Aorta (tissue), 5 donors: ENCODE results near the gene OR5J2. TPM values are rescaled to one million over a fixed set of nuclear protein-coding genes. Genes with fewer than 3 reads are reported as not detected.
"Not testable (repeated sequence)": the region's sequence is repeated elsewhere in the genome, so short reads cannot be mapped to it uniquely, and the experiment has no call there.

Experiments
- ATAC-seq: fragments of 200-7000 bp; cut with Tn5 transposase; one replicate; pipeline ENCODE4 v1.9.1; 2022; ENCODE audit warnings: moderate library complexity; ENCODE audit not compliant: low FRiP score
- DNase-seq, 2 donors: peaks; one replicate each; pipeline ENCODE4 v3.0.0-alpha.2; 2020
- H3K27ac ChIP-seq, 2 donors: one replicate each; pipeline ENCODE4 v1.5.1; 2013; ENCODE audit warnings: low read length in 2 of 2, mild to moderate bottlenecking in 2 of 2, moderate library complexity in 2 of 2, control low read depth in 1 of 2, inconsistent platforms in 1 of 2, low read depth in 1 of 2
- H3K27me3 ChIP-seq, 2 donors: one replicate each; pipeline ENCODE4 v1.6.1; 2013; ENCODE audit warnings: control low read depth in 1 of 2, low read length in 1 of 2, mild to moderate bottlenecking in 1 of 2, moderate library complexity in 1 of 2; ENCODE audit not compliant: insufficient read depth in 2 of 2, control insufficient read depth in 1 of 2
- H3K36me3 ChIP-seq, 2 donors: one replicate each; pipeline ENCODE4 v1.6.1; 2013; ENCODE audit warnings: control low read depth in 1 of 2, low read length in 1 of 2, mild to moderate bottlenecking in 1 of 2; ENCODE audit not compliant: insufficient read depth in 2 of 2, control insufficient read depth in 1 of 2
- H3K4me1 ChIP-seq, 2 donors: one replicate each; pipeline ENCODE4 v1.6.1; 2013; ENCODE audit warnings: low read length in 2 of 2, control low read depth in 1 of 2, mild to moderate bottlenecking in 1 of 2, moderate library complexity in 1 of 2; ENCODE audit not compliant: insufficient read depth in 2 of 2, control insufficient read depth in 1 of 2
- H3K4me3 ChIP-seq, 2 donors: one replicate each; pipeline ENCODE4 v1.5.1; 2013; ENCODE audit warnings: low read length in 2 of 2, control low read depth in 1 of 2, mild to moderate bottlenecking in 1 of 2
- H3K9me3 ChIP-seq: one replicate; pipeline ENCODE4 v1.6.1; 2013; ENCODE audit warnings: mild to moderate bottlenecking, low read length; ENCODE audit not compliant: control insufficient read depth
- WGBS, 2 donors: extraction: QIAGEN DNeasy Blood & Tissue Kit; methylation state at CpG; one replicate each; pipeline ENCODE4 v1.1.7; 2013; 5-methylcytosine and 5-hydroxymethylcytosine counted together
- intact Hi-C, 2 donors: fragments of 100-400 bp; cut with DNase I; formaldehyde crosslinking; loops; one replicate each; pipeline versions ENCODE4 v1.14.2 to v1.15.0; 2022
- long read RNA-seq, 2 donors: library from polyadenylated mRNA; unstranded; transcript quantifications; one replicate each; pipeline ENCODE4 v2.0.0, GENCODE V29; 2020 to 2021
- polyA plus RNA-seq, 2 donors: library from polyadenylated mRNA; stranded (reverse); fragments of 200-250 nt; gene quantifications; one replicate each; pipeline ENCODE4 v1.2.3, GENCODE V29; 2013
- total RNA-seq, 2 donors: library from RNA; stranded (reverse); fragmentation: NEBNext Ultra II Directional; extraction: Animal tissue kit (Norgen Biotek cat#: 25700); gene quantifications; one replicate each; pipeline ENCODE4 v1.2.1, GENCODE V29; 2021
- donor health status: healthy with polysubstance abuse.
- donor health status: Bipolar disorder and iron deficiency.
- donor health status: DM: no; HTN: no; CAD: no.
- donor health status: DM: no; HTN: no; CAD: no.
- donor health status: DM: yes; HTN: yes; CAD: no.

OR5J2 gene
- total RNA-seq, result not detected
- not detected for polyA plus RNA-seq
- long read RNA-seq, donor 1, result 0 reads
- long read RNA-seq, donor 2, result 0 reads

DNA sequence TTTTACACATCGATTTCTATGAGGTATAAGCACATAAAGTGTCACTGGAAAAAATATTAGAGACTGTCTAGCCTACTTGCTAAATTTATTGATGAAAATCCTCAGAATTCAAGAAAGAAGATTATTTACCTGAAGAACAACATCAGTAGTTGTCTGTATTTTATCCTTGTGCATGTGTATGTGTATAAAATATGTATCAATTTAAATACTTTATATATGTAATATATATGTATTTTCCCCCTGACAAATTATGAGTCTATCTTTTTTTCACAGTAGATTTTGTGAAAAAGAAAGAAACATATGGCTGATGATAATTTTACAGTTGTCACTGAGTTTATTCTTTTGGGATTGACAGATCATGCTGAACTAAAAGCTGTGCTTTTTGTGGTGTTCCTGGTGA, at the start of gene OR5J2:
Gene OR5J2, plus strand, starts transcription at position 301 of the 400 bp plus-strand sequence. Its CDS starts 0 bp downstream, at position 301.
- intact Hi-C loops, result no loop called here
- Histone ChIP-seq H3K36me3 (no peaks in the 10 kb centered on the region), H3K27me3 (no peaks in the 10 kb centered on the region), H3K4me3 (no peak within 1 kb of the TSS), H3K27ac (no peak within 1 kb of the TSS), H3K4me1 (no peaks in the 10 kb centered on the region), H3K9me3 (peaks cover 3% of the 10 kb centered on the region)
- WGBS, 2 donors, result 70 to 74% methylated on average over 1 of the region's 1 CpG
- no peak for ATAC-seq
- DNase-seq, result no peak

DNA sequence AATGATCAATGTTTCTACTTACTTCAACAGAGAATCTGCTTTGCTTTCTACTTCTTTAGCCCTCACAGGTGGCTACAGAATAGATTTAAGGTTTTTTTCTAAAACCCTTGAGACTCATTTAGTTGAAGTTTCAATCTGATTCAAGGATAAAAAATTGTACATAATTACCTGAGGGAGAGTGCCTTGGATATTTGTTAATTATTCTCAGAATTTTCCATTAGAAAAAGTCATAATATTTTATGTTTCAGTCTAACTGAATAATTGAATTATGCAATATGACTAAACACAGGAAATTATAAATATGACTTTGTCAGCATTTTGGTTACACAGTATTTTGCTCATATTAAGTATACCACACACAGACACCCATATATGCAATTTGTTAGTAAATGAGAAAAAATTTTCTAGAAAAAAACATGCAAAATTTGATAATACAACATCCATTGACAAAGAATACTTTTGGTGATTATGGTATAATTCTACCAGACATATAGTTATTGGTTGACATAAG, 36.2 kb upstream of the OR5J2 start, which contains the start of gene OR8J3:
Gene OR8J3, minus strand, starts transcription at position 51 of the 511 bp plus-strand sequence. CDS start 2,483 bp downstream, outside the sequence.
- Histone ChIP-seq H3K9me3 (no peaks in the 10 kb centered on the region), H3K4me1 (no peaks in the 10 kb centered on the region), H3K27me3 (no peaks in the 10 kb centered on the region), H3K4me3 (no peak within 1 kb of the TSS), H3K27ac (no peak within 1 kb of the TSS), H3K36me3 (no peaks in the 10 kb centered on the region)
- DNase-seq, result no peak
- intact Hi-C loops, result no loop called here
- no peak for ATAC-seq

DNA sequence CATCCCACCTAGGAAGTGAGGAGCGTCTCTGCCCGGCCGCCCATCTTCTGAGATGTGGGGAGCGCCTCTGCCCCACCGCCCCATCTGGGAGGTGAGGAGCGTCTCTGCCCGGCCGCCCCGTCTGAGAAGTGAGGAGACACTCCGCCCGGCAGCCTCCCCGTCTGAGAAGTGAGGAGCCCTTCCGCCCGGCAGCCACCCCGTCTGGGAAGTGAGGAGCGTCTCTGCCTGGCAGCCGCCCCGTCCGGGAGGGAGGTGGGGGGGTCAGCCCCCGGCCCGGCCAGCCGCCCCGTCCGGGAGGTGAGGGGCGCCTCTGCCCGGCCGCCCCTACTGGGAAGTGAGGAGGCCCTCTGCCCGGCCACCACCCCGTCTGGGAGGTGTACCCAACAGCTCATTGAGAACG, 32.7 kb upstream of the OR5J2 start:
- DNase-seq, intact Hi-C loops, H3K27me3 ChIP-seq, H3K36me3 ChIP-seq, H3K4me3 ChIP-seq, ATAC-seq, H3K27ac ChIP-seq, H3K9me3 ChIP-seq, H3K4me1 ChIP-seq: not testable (repeated sequence)
- WGBS, 2 donors, result 89 to 95% methylated on average over 24 to 28 of the region's 30 CpGs

DNA sequence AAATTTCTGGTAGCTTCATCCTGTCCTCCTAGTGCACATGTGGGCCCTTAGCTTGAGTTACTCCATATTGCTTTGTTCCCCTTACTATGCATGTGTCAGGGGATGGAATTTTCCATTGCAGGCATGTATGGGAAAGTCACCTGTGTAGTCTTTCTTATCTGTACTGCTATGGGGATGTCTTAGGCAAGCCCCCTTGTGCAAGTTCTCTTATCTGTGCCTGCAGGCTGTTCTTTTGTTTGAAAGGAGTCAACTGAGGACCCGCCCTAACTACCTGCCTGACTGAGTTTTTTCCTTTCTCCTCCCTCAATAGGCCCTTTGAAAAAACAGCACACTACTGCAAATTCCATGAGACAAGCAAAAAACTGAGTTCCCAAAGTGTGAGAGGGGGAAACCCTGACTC, 25.0 kb upstream of the OR5J2 start:
- intact Hi-C loops, result no loop called here
- ATAC-seq, result no peak
- WGBS, 2 donors, result 62 to 63% methylated on average over 1 of the region's 1 CpG
- Histone ChIP-seq H3K27me3 (no peaks in the 10 kb centered on the region), H3K27ac (no peak overlapping the region), H3K4me1 (no peaks in the 10 kb centered on the region), H3K36me3 (no peaks in the 10 kb centered on the region), H3K4me3 (no peak overlapping the region), H3K9me3 (no peaks in the 10 kb centered on the region)
- no peak for DNase-seq

DNA sequence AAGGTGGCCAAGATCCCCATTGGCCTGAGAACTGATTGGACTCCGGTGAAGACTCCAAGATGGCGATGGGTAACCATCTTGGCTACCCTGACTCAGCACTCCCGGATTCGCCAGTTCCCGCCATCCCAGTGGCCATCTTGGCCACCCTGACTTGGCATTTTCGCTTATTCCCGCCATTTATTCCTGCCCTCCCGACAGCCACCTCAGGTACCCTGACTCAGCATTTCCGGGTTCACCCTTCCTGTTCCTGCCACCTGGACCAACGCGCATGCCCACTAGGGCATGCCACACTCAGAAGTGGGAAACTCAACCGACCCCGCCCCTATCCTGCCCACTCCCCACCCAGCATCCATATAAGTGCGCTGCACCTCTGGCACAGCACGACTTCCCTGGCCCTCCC, 24.1 kb upstream of the OR5J2 start:
- H3K4me1 ChIP-seq, result no peaks in the 10 kb centered on the region
- 92% methylated on average over 15 of the region's 15 CpGs for WGBS, 2 donors
- H3K27ac ChIP-seq, result no peak overlapping the region
- H3K4me3 ChIP-seq, result no peak overlapping the region
- ATAC-seq (no peak), DNase-seq (no peak)
- H3K9me3 ChIP-seq, result no peaks in the 10 kb centered on the region
- intact Hi-C loops, result no loop called here
- no peaks in the 10 kb centered on the region for H3K36me3 ChIP-seq
- no peaks in the 10 kb centered on the region for H3K27me3 ChIP-seq

DNA sequence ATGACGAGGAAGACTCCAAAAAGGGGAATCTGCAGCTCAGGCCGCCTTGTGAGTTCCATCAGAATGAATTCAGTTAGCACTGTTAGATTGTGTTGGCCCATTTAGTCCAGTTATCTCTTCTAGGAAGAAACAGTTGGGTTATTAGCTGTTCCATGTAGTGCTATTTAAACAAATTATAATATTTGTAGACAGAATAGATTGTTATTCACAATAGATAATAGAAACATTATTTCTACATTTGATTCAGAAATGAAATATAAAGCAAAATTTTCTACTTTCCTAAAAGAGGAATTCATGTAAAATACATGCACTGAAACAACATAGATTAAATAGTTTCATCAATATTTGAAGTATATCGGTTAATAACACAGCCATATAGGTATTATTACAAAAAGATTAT, 16.2 kb upstream of the OR5J2 start, which contains the start of gene OR8K5:
Gene OR8K5, minus strand, starts transcription at position 101 of the 400 bp plus-strand sequence. Its CDS starts 0 bp downstream, at position 101.
- 74% methylated on average over 3 of the region's 3 CpGs for WGBS, 2 donors
- Histone ChIP-seq H3K36me3 (no peaks in the 10 kb centered on the region), H3K27me3 (peaks cover 0 to 2% of the 10 kb centered on the region in 2 donors), H3K27ac (no peak within 1 kb of the TSS), H3K4me1 (no peaks in the 10 kb centered on the region), H3K9me3 (no peaks in the 10 kb centered on the region), H3K4me3 (no peak within 1 kb of the TSS)
- DNase-seq (no peak), ATAC-seq (no peak)
- intact Hi-C loops, result no loop called here

DNA sequence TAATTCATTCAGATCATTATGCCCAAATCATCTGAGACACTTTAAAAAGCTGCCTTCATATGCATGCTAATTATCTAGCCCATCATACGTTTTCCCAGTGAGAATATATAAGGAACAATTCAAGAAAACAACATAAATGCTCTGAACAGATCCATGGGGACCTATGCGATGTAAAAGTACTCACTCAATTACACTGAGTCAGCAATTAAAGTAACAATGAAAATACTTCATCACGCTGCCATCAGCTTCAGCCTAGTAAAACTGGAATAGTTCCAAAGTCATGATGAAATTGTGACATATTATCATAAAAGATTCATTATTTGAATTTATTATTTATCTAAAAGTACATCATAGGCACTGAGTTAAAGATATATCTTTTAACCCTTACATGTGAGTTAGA, 12.6 kb upstream of the OR5J2 start:
- H3K4me1 ChIP-seq, result no peaks in the 10 kb centered on the region
- H3K9me3 ChIP-seq, result no peaks in the 10 kb centered on the region
- intact Hi-C loops, result no loop called here
- DNase-seq (no peak), ATAC-seq (no peak)
- H3K36me3 ChIP-seq, result no peaks in the 10 kb centered on the region
- H3K27ac ChIP-seq, result no peak overlapping the region
- H3K27me3 ChIP-seq, result no peaks in the 10 kb centered on the region
- WGBS, 2 donors, result 28 to 46% methylated on average over 3 of the region's 3 CpGs
- no peak overlapping the region for H3K4me3 ChIP-seq

DNA sequence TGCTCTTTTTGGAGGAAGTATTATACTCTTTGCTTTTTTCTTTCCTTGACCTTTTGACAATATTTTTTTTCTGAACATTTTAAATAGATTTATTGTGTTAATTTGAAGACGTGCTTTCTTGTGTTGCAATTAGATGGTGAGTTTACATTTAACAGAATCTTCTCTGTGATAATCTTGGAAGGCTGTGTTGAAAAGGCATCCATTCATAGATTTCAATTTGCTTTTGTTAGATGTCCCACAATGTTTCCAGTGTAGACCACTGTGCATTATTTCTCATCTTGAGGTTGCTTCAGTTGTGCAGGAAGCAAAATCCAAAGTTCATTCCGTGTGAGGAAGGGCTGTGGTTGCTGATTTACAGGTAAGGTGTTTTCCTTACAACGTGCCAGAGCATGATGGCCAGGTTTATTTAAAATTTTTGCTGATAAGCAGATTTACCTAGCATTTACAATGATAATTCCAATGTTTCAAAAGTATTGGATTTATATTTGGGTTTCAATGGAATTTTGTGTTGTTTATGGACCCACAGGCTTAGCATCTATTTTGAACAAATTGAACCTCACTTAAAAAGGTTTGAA, 4.1 kb upstream of the OR5J2 start:
- Histone ChIP-seq H3K9me3 (no peaks in the 10 kb centered on the region), H3K36me3 (no peaks in the 10 kb centered on the region), H3K27me3 (no peaks in the 10 kb centered on the region), H3K27ac (no peak overlapping the region), H3K4me1 (no peaks in the 10 kb centered on the region), H3K4me3 (no peak overlapping the region)
- DNase-seq, result no peak
- no peak for ATAC-seq
- 56% methylated on average over 3 of the region's 3 CpGs for WGBS, 2 donors
- intact Hi-C loops, result no loop called here

DNA sequence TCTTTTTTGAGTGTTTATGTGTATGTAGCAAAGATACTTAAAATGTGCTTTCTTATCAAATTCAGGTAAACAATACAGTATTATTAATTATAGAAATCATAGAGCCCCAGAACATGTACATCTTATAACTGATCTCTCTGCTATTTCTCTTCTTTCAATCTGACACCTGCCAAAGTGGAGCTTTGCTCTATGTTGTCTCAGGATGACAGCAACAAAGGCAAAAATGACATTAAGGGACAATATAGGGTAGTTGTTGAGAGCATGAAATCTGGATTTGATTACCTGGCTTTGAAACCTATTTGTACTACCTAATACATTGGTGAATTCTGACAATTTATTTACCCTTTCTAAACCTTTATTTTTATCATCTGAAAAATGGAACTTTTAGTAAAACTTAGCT, 7.0 kb downstream of the OR5J2 start:
- no peaks in the 10 kb centered on the region for H3K36me3 ChIP-seq
- H3K9me3 ChIP-seq, result peaks cover 3% of the 10 kb centered on the region
- H3K27me3 ChIP-seq, result no peaks in the 10 kb centered on the region
- DNase-seq (no peak), ATAC-seq (no peak)
- intact Hi-C loops, result no loop called here
- H3K27ac ChIP-seq, result no peak overlapping the region
- no peaks in the 10 kb centered on the region for H3K4me1 ChIP-seq
- H3K4me3 ChIP-seq, result no peak overlapping the region
